Calu3 (cell line): ENCODE data around the gene ANXA8. TPM values are rescaled to one million over a fixed set of nuclear protein-coding genes. Genes with fewer than 3 reads are reported as not detected.
A peak's percentile ranks its signal among the peaks of the same experiment; 100 is the strongest.
"Not testable (repeated sequence)": the region's sequence is repeated elsewhere in the genome, so short reads cannot be mapped to it uniquely, and the experiment has no call there.

Source experiments
- Bru-seq: library from RNA; stranded (reverse); fragments of 400-500 nt; gene quantifications from one replicate; lab custom pipeline; 2021; lab: Mats Ljungman, UMichigan
- BruChase-seq, 2 experiments: library from RNA; stranded (reverse); fragments of 400-500 nt; gene quantifications; one replicate each; lab custom pipeline; 2021; lab: Mats Ljungman, UMichigan
- BruUV-seq: library from RNA; stranded (reverse); fragments of 400-500 nt; replicated peaks from 2 replicates; lab custom pipeline; 2021; lab: Mats Ljungman, UMichigan
- CTCF ChIA-PET: fragments of 300-600 bp; sonication (Branson Sonifier 250); formaldehyde crosslinking; loops from one replicate; lab custom pipeline; 2022; ENCODE audit warnings: antibody characterized with exemption; lab: Charles Lee
- DNase-seq: peaks from one replicate; pipeline ENCODE4 v3.0.0; 2022
- H3K27ac Mint-ChIP-seq: one replicate; pipeline ENCODE4 v1.8.0; 2022; ENCODE audit warnings: mixed read lengths; ENCODE audit not compliant: unreplicated experiment
- H3K27me3 Mint-ChIP-seq: one replicate; pipeline ENCODE4 v1.8.0; 2022; ENCODE audit warnings: mixed read lengths; ENCODE audit not compliant: unreplicated experiment
- H3K36me3 Mint-ChIP-seq: one replicate; pipeline ENCODE4 v1.8.0; 2022; ENCODE audit warnings: mild to moderate bottlenecking, moderate library complexity, mixed read lengths; ENCODE audit not compliant: insufficient read depth, unreplicated experiment
- H3K4me1 Mint-ChIP-seq: one replicate; pipeline ENCODE4 v1.8.0; 2022; ENCODE audit warnings: mild to moderate bottlenecking, low read depth, mixed read lengths; ENCODE audit not compliant: unreplicated experiment
- H3K4me3 Mint-ChIP-seq: one replicate; pipeline ENCODE4 v1.8.0; 2022; ENCODE audit warnings: mild to moderate bottlenecking, low read depth, moderate library complexity, mixed read lengths; ENCODE audit not compliant: unreplicated experiment
- H3K9me3 Mint-ChIP-seq: one replicate; pipeline ENCODE4 v1.8.0; 2022; ENCODE audit warnings: low read depth, mixed read lengths; ENCODE audit not compliant: unreplicated experiment
- intact Hi-C: fragments of 100-400 bp; cut with micrococcal nuclease; formaldehyde crosslinking; loops from one replicate; pipeline ENCODE4 v1.10.0; 2022; ENCODE audit not compliant: unreplicated experiment
- long read RNA-seq: library from polyadenylated mRNA; stranded (forward); transcript quantifications from one replicate; pipeline ENCODE4 v2.0.0, GENCODE V29; 2022
- total RNA-seq: library from RNA; stranded (reverse); gene quantifications from 2 replicates; pipeline ENCODE4 v1.2.3, GENCODE V29; 2022

ANXA8 gene
- total RNA-seq (0.69 and 1.1 TPM in 2 replicates), Bru-seq, nascent RNA (percentile 18 among the genes with signal in this experiment), BruChase-seq, experiment 1, labeled RNA remaining after a 6-hour chase (percentile 17 among the genes with signal in this experiment), BruChase-seq, experiment 2, labeled RNA remaining after a 2-hour chase (percentile 20 among the genes with signal in this experiment)
- long read RNA-seq = 0 reads

GRCh38 chr10:47483923-47484322, at the start of gene ANXA8:
Gene ANXA8, minus strand, starts transcription at chr10:47484115. Its CDS starts 182 bp downstream, at chr10:47483933.
- DNase-seq, H3K36me3 Mint-ChIP-seq, CTCF ChIA-PET, BruUV-seq, H3K4me3 Mint-ChIP-seq, H3K27ac Mint-ChIP-seq, intact Hi-C loops, H3K27me3 Mint-ChIP-seq, H3K9me3 Mint-ChIP-seq, H3K4me1 Mint-ChIP-seq: not testable (repeated sequence)

GRCh38 chr10:47523475-47523874, 39.6 kb upstream of the ANXA8 start, which contains the start of gene AGAP9:
Gene AGAP9, minus strand, starts transcription at chr10:47523638. Its CDS starts 112 bp downstream, at chr10:47523526.
- H3K4me3 Mint-ChIP-seq, H3K9me3 Mint-ChIP-seq, BruUV-seq, intact Hi-C loops, H3K4me1 Mint-ChIP-seq, H3K36me3 Mint-ChIP-seq, DNase-seq, CTCF ChIA-PET, H3K27ac Mint-ChIP-seq, H3K27me3 Mint-ChIP-seq: not testable (repeated sequence)

GRCh38 chr10:47502313-47502712, 18.4 kb upstream of the ANXA8 start:
- H3K4me1 Mint-ChIP-seq, intact Hi-C loops, BruUV-seq, CTCF ChIA-PET, H3K27ac Mint-ChIP-seq, H3K9me3 Mint-ChIP-seq, H3K36me3 Mint-ChIP-seq, H3K27me3 Mint-ChIP-seq, H3K4me3 Mint-ChIP-seq, DNase-seq: not testable (repeated sequence)

- H3K27ac Mint-ChIP-seq, H3K4me1 Mint-ChIP-seq, DNase-seq, CTCF ChIA-PET, H3K36me3 Mint-ChIP-seq, intact Hi-C loops, H3K9me3 Mint-ChIP-seq, H3K27me3 Mint-ChIP-seq, BruUV-seq, H3K4me3 Mint-ChIP-seq: not testable (repeated sequence)
Observed at GRCh38 chr10:47494226-47494625, 10.3 kb upstream of the ANXA8 start.

GRCh38 chr10:47491600-47491999, 7.7 kb upstream of the ANXA8 start, which contains the start of gene FAM25G:
Gene FAM25G, minus strand, starts transcription at chr10:47491700. Its CDS starts 26 bp downstream, at chr10:47491674.
- H3K36me3 Mint-ChIP-seq, CTCF ChIA-PET, H3K9me3 Mint-ChIP-seq, intact Hi-C loops, H3K4me3 Mint-ChIP-seq, H3K27ac Mint-ChIP-seq, H3K27me3 Mint-ChIP-seq, DNase-seq, H3K4me1 Mint-ChIP-seq, BruUV-seq: not testable (repeated sequence)

GRCh38 chr10:47489630-47490029, 5.7 kb upstream of the ANXA8 start:
- H3K36me3 Mint-ChIP-seq, H3K27me3 Mint-ChIP-seq, H3K9me3 Mint-ChIP-seq, H3K27ac Mint-ChIP-seq, BruUV-seq, H3K4me1 Mint-ChIP-seq, intact Hi-C loops, H3K4me3 Mint-ChIP-seq, CTCF ChIA-PET, DNase-seq: not testable (repeated sequence)

GRCh38 chr10:47485943-47486342, 2.0 kb upstream of the ANXA8 start:
- H3K36me3 Mint-ChIP-seq, DNase-seq, H3K27me3 Mint-ChIP-seq, H3K4me3 Mint-ChIP-seq, CTCF ChIA-PET, H3K4me1 Mint-ChIP-seq, BruUV-seq, H3K27ac Mint-ChIP-seq, H3K9me3 Mint-ChIP-seq, intact Hi-C loops: not testable (repeated sequence)

GRCh38 chr10:47484786-47485185, 871 bp upstream of the ANXA8 start:
- H3K4me1 Mint-ChIP-seq, H3K27ac Mint-ChIP-seq, H3K36me3 Mint-ChIP-seq, H3K27me3 Mint-ChIP-seq, intact Hi-C loops, BruUV-seq, CTCF ChIA-PET, H3K4me3 Mint-ChIP-seq, H3K9me3 Mint-ChIP-seq, DNase-seq: not testable (repeated sequence)

GRCh38 chr10:47482367-47482766, 1.5 kb downstream of the ANXA8 start:
- H3K27ac Mint-ChIP-seq, intact Hi-C loops, H3K4me3 Mint-ChIP-seq, H3K27me3 Mint-ChIP-seq, H3K36me3 Mint-ChIP-seq, H3K9me3 Mint-ChIP-seq, CTCF ChIA-PET, H3K4me1 Mint-ChIP-seq, DNase-seq: not testable (repeated sequence)
- TSS peak; percentile 93 for BruUV-seq

- CTCF ChIA-PET, H3K4me1 Mint-ChIP-seq, H3K4me3 Mint-ChIP-seq, H3K9me3 Mint-ChIP-seq, H3K36me3 Mint-ChIP-seq, intact Hi-C loops, H3K27ac Mint-ChIP-seq, H3K27me3 Mint-ChIP-seq, BruUV-seq: not testable (repeated sequence)
- DNase-seq = peak; percentile 17
Observed at GRCh38 chr10:47481768-47482181, 2.1 kb downstream of the ANXA8 start.
